ENCODE measurements around the gene MAPK13.

DNA sequence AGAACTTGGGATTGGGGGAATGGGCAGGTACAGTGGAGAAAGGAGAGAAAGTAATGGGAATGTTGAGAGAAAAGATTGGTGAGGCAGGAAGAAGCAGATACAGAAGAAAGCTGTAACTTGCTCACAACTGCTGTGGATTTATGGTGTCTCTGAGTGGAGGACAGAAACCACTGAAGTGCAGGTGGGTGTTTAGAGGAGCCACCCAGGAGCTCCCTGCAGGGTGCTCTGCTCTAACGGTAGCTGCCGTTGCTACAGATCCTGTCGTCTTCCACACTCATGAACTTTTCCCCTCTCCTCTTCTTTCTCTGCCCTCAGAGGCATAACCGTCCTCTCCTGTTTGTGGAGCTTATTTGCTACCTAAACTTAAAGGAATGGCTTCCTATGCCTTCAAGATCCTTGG lies 27.5 kb upstream of the MAPK13 start:
- TF ChIP-seq, protein P1, sequence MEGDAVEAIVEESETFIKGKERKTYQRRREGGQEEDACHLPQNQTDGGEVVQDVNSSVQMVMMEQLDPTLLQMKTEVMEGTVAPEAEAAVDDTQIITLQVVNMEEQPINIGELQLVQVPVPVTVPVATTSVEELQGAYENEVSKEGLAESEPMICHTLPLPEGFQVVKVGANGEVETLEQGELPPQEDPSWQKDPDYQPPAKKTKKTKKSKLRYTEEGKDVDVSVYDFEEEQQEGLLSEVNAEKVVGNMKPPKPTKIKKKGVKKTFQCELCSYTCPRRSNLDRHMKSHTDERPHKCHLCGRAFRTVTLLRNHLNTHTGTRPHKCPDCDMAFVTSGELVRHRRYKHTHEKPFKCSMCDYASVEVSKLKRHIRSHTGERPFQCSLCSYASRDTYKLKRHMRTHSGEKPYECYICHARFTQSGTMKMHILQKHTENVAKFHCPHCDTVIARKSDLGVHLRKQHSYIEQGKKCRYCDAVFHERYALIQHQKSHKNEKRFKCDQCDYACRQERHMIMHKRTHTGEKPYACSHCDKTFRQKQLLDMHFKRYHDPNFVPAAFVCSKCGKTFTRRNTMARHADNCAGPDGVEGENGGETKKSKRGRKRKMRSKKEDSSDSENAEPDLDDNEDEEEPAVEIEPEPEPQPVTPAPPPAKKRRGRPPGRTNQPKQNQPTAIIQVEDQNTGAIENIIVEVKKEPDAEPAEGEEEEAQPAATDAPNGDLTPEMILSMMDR (tag by site-specific recombination; IDR thresholded peaks at IDR 0.05), result no peak
- TF ChIP-seq TCF7L2 (IDR thresholded peaks at IDR 0.05; ENCODE audit: borderline replicate concordance, low read depth, low read length), result no peak
- TF ChIP-seq ZNF521 (tag by site-specific recombination; IDR thresholded peaks at IDR 0.05), result no peak
- TF ChIP-seq, protein P2, sequence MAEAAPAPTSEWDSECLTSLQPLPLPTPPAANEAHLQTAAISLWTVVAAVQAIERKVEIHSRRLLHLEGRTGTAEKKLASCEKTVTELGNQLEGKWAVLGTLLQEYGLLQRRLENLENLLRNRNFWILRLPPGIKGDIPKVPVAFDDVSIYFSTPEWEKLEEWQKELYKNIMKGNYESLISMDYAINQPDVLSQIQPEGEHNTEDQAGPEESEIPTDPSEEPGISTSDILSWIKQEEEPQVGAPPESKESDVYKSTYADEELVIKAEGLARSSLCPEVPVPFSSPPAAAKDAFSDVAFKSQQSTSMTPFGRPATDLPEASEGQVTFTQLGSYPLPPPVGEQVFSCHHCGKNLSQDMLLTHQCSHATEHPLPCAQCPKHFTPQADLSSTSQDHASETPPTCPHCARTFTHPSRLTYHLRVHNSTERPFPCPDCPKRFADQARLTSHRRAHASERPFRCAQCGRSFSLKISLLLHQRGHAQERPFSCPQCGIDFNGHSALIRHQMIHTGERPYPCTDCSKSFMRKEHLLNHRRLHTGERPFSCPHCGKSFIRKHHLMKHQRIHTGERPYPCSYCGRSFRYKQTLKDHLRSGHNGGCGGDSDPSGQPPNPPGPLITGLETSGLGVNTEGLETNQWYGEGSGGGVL (tag by site-specific recombination; IDR thresholded peaks at IDR 0.05), result no peak
- no peak for TF ChIP-seq ZNF121 (tag by site-specific recombination; IDR thresholded peaks at IDR 0.05)
- TF ChIP-seq, protein P3, sequence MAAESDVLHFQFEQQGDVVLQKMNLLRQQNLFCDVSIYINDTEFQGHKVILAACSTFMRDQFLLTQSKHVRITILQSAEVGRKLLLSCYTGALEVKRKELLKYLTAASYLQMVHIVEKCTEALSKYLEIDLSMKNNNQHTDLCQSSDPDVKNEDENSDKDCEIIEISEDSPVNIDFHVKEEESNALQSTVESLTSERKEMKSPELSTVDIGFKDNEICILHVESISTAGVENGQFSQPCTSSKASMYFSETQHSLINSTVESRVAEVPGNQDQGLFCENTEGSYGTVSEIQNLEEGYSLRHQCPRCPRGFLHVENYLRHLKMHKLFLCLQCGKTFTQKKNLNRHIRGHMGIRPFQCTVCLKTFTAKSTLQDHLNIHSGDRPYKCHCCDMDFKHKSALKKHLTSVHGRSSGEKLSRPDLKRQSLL (tag by site-specific recombination; IDR thresholded peaks at IDR 0.05), result no peak
- TF ChIP-seq, protein P4, sequence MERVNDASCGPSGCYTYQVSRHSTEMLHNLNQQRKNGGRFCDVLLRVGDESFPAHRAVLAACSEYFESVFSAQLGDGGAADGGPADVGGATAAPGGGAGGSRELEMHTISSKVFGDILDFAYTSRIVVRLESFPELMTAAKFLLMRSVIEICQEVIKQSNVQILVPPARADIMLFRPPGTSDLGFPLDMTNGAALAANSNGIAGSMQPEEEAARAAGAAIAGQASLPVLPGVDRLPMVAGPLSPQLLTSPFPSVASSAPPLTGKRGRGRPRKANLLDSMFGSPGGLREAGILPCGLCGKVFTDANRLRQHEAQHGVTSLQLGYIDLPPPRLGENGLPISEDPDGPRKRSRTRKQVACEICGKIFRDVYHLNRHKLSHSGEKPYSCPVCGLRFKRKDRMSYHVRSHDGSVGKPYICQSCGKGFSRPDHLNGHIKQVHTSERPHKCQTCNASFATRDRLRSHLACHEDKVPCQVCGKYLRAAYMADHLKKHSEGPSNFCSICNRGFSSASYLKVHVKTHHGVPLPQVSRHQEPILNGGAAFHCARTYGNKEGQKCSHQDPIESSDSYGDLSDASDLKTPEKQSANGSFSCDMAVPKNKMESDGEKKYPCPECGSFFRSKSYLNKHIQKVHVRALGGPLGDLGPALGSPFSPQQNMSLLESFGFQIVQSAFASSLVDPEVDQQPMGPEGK (tag by site-specific recombination; IDR thresholded peaks at IDR 0.05), result no peak

Measured in HEK293 (cell line).